Trophoblast cell (in vitro differentiated cells and primary cell): ENCODE measurements around the gene RNF11.

ENCODE experiments used
- DNase-seq, 2 donors: peaks; one replicate each; pipeline ENCODE4 v3.0.0-alpha.2; 2016
- H2AFZ ChIP-seq: 2 replicates; pipeline ENCODE4 v1.6.1; 2013; ENCODE audit warnings: low read length, moderate library complexity, mild to moderate bottlenecking; ENCODE audit not compliant: insufficient read depth, poor library complexity
- H2AK5ac ChIP-seq: 2 replicates; pipeline ENCODE4 v1.6.1; 2013; ENCODE audit warnings: mild to moderate bottlenecking, low read length
- H2BK120ac ChIP-seq: 2 replicates; pipeline ENCODE4 v1.6.1; 2013; ENCODE audit warnings: low read length, mild to moderate bottlenecking, moderate library complexity; ENCODE audit not compliant: insufficient read depth, poor library complexity
- H2BK12ac ChIP-seq: 2 replicates; pipeline ENCODE4 v1.6.1; 2013; ENCODE audit warnings: mild to moderate bottlenecking, low read length, moderate library complexity
- H2BK5ac ChIP-seq: 2 replicates; pipeline ENCODE4 v1.6.1; 2013; ENCODE audit warnings: low read length, low read depth, moderate library complexity, mild to moderate bottlenecking; ENCODE audit not compliant: poor library complexity
- H3K14ac ChIP-seq: 2 replicates; pipeline ENCODE4 v1.6.1; 2013; ENCODE audit warnings: mild to moderate bottlenecking, low read length
- H3K18ac ChIP-seq: 2 replicates; pipeline ENCODE4 v1.6.1; 2013; ENCODE audit warnings: mild to moderate bottlenecking, low read length
- H3K23ac ChIP-seq: 2 replicates; pipeline ENCODE4 v1.6.1; 2013; ENCODE audit warnings: low read length
- H3K27ac ChIP-seq: 2 replicates; pipeline ENCODE4 v1.5.1; 2013; ENCODE audit warnings: low read depth, mild to moderate bottlenecking, inconsistent platforms, low read length, moderate library complexity
- H3K27me3 ChIP-seq: 2 replicates; pipeline ENCODE4 v1.6.1; 2013; ENCODE audit warnings: inconsistent platforms, mild to moderate bottlenecking, low read length, moderate library complexity; ENCODE audit not compliant: insufficient read depth
- H3K36me3 ChIP-seq, 2 experiments: 1 replicate in 1 of 2; 2 replicates in 1 of 2; pipeline ENCODE4 v1.6.1; 2013; ENCODE audit warnings: low read length in 2 of 2, mild to moderate bottlenecking in 2 of 2, moderate library complexity in 1 of 2; ENCODE audit not compliant: insufficient read depth in 2 of 2, control insufficient read depth in 1 of 2
- H3K4ac ChIP-seq: 2 replicates; pipeline ENCODE4 v1.6.1; 2013; ENCODE audit warnings: low read depth, mild to moderate bottlenecking, low read length, moderate library complexity
- H3K4me1 ChIP-seq, 2 experiments: 1 replicate in 1 of 2; 2 replicates in 1 of 2; pipeline ENCODE4 v1.6.1; 2013; ENCODE audit warnings: low read length in 2 of 2, mild to moderate bottlenecking in 2 of 2, moderate library complexity in 1 of 2; ENCODE audit not compliant: insufficient read depth in 2 of 2, control insufficient read depth in 1 of 2
- H3K4me2 ChIP-seq: 2 replicates; pipeline ENCODE4 v1.6.1; 2013; ENCODE audit warnings: inconsistent platforms, mild to moderate bottlenecking, low read length, moderate library complexity
- H3K4me3 ChIP-seq: 2 replicates; pipeline ENCODE4 v1.5.1; 2013; ENCODE audit warnings: mild to moderate bottlenecking, low read depth, low read length, inconsistent platforms
- H3K79me1 ChIP-seq: one replicate; pipeline ENCODE4 v1.6.1; 2013; ENCODE audit warnings: low read length
- H3K79me2 ChIP-seq: 2 replicates; pipeline ENCODE4 v1.6.1; 2013; ENCODE audit warnings: low read length, mild to moderate bottlenecking; ENCODE audit not compliant: control insufficient read depth, insufficient read depth, poor library complexity
- H3K9ac ChIP-seq: 2 replicates; pipeline ENCODE4 v1.6.1; 2013; ENCODE audit warnings: mild to moderate bottlenecking, low read length
- H3K9me3 ChIP-seq: 2 replicates; pipeline ENCODE4 v1.6.1; 2013; ENCODE audit warnings: low read depth, mild to moderate bottlenecking, control low read depth, inconsistent platforms, low read length; ENCODE audit not compliant: insufficient read depth
- H4K12ac ChIP-seq: 2 replicates; pipeline ENCODE4 v1.6.1; 2013; ENCODE audit warnings: low read depth, mild to moderate bottlenecking, low read length, moderate library complexity
- H4K8ac ChIP-seq: 2 replicates; pipeline ENCODE4 v1.6.1; 2013; ENCODE audit warnings: low read depth, mild to moderate bottlenecking, low read length, moderate library complexity
- H4K91ac ChIP-seq: one replicate; pipeline ENCODE4 v1.6.1; 2013; ENCODE audit warnings: low read depth, mild to moderate bottlenecking, low read length, moderate library complexity
- WGBS: extraction: QIAGEN DNeasy Blood & Tissue Kit; methylation state at CpG from one replicate; pipeline ENCODE4 v1.1.7; 2013; ENCODE audit warnings: missing lambda C conversion rate; ENCODE audit not compliant: insufficient read length, insufficient coverage; ENCODE audit errors: extremely low coverage; 5-methylcytosine and 5-hydroxymethylcytosine counted together

The RNF11 gene

DNA sequence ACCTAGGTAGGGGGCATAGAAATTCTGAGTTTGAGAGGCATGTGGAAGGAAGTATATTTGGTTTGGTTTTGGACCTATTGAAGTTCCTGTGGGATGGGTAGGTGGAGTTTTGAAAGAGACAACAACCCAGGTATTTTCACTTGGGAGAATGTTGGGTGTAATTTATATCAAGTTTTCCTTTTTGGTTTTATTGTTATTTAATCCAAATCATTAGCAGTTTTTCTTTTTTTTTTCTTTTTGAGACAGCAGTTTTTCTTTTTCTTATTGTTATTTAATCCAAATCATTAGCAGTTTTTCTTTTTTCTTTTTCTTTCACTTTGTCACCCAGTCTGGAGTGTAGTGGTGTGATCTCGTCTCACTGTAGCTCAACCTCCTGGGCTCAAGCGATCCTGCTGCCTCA lies 30.1 kb downstream of the RNF11 start:
- H2BK120ac ChIP-seq = peak overlapping the region; percentile 33
- peaks cover 6 to 8% of the 10 kb centered on the region in 2 experiments for H3K36me3 ChIP-seq
- H2BK12ac ChIP-seq = no peak overlapping the region
- no peak overlapping the region for H4K12ac ChIP-seq
- H3K23ac ChIP-seq = no peak overlapping the region
- DNase-seq = no peak
- peaks cover 8% of the 10 kb centered on the region for H3K79me2 ChIP-seq
- peak overlapping the region; percentile 59 for H3K18ac ChIP-seq
- no peak overlapping the region for H3K27ac ChIP-seq
- no peak overlapping the region for H2AFZ ChIP-seq
- H3K4me2 ChIP-seq = no peak overlapping the region
- H3K4me3 ChIP-seq = no peak overlapping the region
- H4K8ac ChIP-seq = no peak overlapping the region
- no peak overlapping the region for H4K91ac ChIP-seq
- H2BK5ac ChIP-seq = no peak overlapping the region
- peaks cover 0 to 9% of the 10 kb centered on the region in 2 experiments for H3K4me1 ChIP-seq
- no peak overlapping the region for H3K9ac ChIP-seq
- H3K9me3 ChIP-seq = no peaks in the 10 kb centered on the region
- no peak overlapping the region for H2AK5ac ChIP-seq
- peak overlapping the region; percentile 69 for H3K4ac ChIP-seq
- H3K14ac ChIP-seq = no peak overlapping the region
- WGBS = no CpG with 5 or more reads among the region's 2 CpGs
- H3K27me3 ChIP-seq = no peaks in the 10 kb centered on the region
- H3K79me1 ChIP-seq = no peaks in the 10 kb centered on the region

DNA sequence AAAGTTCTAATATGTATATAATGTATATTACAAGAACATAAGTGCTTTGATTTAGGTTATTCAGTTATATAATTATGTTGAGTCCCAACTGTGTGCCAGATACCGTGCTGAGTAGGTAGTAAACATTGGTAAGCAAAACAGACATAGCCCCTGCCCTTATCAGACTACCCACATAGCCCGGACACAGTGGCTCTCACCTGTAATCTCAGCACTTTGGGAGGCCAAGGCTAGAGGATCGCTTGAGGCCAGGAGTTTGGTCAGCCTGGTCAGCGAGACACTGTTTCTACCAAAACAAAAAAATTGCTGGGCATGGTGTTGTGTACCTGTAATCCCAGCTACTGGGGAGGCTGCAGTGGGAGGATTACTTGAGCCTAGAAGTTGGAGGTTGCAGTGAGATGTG lies 30.7 kb downstream of the RNF11 start:
- Histone ChIP-seq H4K91ac (no peak overlapping the region), H3K27ac (no peak overlapping the region), H3K4ac (peak overlapping the region; percentile 62), H2AK5ac (no peak overlapping the region), H2BK12ac (no peak overlapping the region), H2BK120ac (no peak overlapping the region), H3K18ac (peak overlapping the region; percentile 75), H3K36me3 (peaks cover 7 to 9% of the 10 kb centered on the region in 2 experiments), H3K79me1 (no peaks in the 10 kb centered on the region), H3K9me3 (no peaks in the 10 kb centered on the region), H4K8ac (no peak overlapping the region), H3K4me3 (no peak overlapping the region), H3K79me2 (peaks cover 6% of the 10 kb centered on the region), H2AFZ (no peak overlapping the region), H3K27me3 (no peaks in the 10 kb centered on the region), H3K9ac (no peak overlapping the region), H2BK5ac (no peak overlapping the region), H3K4me2 (no peak overlapping the region), H3K14ac (no peak overlapping the region), H3K4me1 (peaks cover 0 to 5% of the 10 kb centered on the region in 2 experiments), H4K12ac (no peak overlapping the region), H3K23ac (no peak overlapping the region)
- no CpG with 5 or more reads among the region's 4 CpGs for WGBS
- DNase-seq = peak; percentile 63 to 79

DNA sequence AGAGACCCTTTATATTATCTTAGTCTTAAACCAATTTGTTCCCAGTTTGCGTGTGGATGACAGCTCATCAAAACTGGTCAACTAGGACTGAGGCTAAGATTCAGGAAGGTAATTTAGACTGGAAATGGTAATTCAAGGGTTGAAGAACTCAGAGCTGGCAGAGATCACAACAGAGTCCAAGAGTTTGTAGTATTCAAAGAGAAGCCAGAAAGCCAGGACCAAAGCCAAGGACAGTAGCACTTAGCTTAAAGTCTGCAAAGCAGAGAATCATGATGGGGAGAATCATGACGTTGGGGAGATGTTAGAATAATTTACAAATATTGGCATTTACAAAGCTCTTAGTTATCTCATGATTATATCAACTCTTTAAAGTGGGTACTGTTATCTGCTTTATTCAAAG lies 32.6 kb downstream of the RNF11 start:
- DNase-seq = no peak
- Histone ChIP-seq H3K9ac (no peak overlapping the region), H3K27me3 (no peaks in the 10 kb centered on the region), H3K14ac (no peak overlapping the region), H3K36me3 (peaks cover 7 to 9% of the 10 kb centered on the region in 2 experiments), H2BK5ac (no peak overlapping the region), H4K12ac (no peak overlapping the region), H3K79me1 (no peaks in the 10 kb centered on the region), H2BK120ac (no peak overlapping the region), H3K4me3 (no peak overlapping the region), H3K9me3 (no peaks in the 10 kb centered on the region), H3K79me2 (peaks cover 3% of the 10 kb centered on the region), H3K4me1 (peaks cover 0 to 2% of the 10 kb centered on the region in 2 experiments), H4K91ac (no peak overlapping the region), H3K23ac (no peak overlapping the region), H4K8ac (no peak overlapping the region), H2AFZ (no peak overlapping the region), H2AK5ac (no peak overlapping the region), H3K18ac (no peak overlapping the region), H2BK12ac (no peak overlapping the region), H3K27ac (no peak overlapping the region), H3K4ac (no peak overlapping the region), H3K4me2 (no peak overlapping the region)
- WGBS = no CpG with 5 or more reads among the region's 2 CpGs

DNA sequence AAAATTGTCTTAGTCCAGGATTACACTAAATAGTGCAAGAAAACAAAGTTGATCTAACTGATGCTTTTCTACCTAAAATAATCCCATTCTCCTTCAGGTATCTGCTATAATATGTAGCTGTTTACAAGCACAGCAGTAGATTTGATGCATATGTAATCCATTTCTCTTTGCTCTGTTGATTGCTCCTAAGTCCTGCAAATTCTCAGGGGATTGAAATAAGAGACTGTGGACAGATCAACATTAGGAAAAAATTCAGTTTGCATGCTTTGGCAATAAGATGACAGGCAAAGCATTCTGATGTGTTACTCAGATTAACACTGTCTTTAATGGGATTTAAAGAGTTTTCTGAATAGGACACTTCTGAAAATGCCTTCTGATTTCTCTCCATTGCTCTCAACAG lies 34.7 kb downstream of the RNF11 start:
- no peak overlapping the region for H2AK5ac ChIP-seq

More for the DNA sequence above, 34.7 kb downstream of the RNF11 start:
- no peak overlapping the region for H3K18ac ChIP-seq
- H4K8ac ChIP-seq = no peak overlapping the region
- no peak for DNase-seq
- H3K79me2 ChIP-seq = peaks cover 3% of the 10 kb centered on the region
- no peak overlapping the region for H3K27ac ChIP-seq
- no peak overlapping the region for H3K9ac ChIP-seq
- no peak overlapping the region for H3K14ac ChIP-seq
- H3K4me2 ChIP-seq = no peak overlapping the region
- H2AFZ ChIP-seq = no peak overlapping the region
- H3K4me1 ChIP-seq = no peaks in the 10 kb centered on the region
- H3K9me3 ChIP-seq = no peaks in the 10 kb centered on the region
- no peak overlapping the region for H2BK5ac ChIP-seq
- peaks cover 11% of the 10 kb centered on the region in 2 experiments for H3K36me3 ChIP-seq
- H3K23ac ChIP-seq = no peak overlapping the region
- no peaks in the 10 kb centered on the region for H3K79me1 ChIP-seq
- no peak overlapping the region for H3K4me3 ChIP-seq
- no peak overlapping the region for H2BK120ac ChIP-seq
- no peak overlapping the region for H4K91ac ChIP-seq
- H2BK12ac ChIP-seq = no peak overlapping the region
- H4K12ac ChIP-seq = no peak overlapping the region
- H3K4ac ChIP-seq = no peak overlapping the region
- H3K27me3 ChIP-seq = no peaks in the 10 kb centered on the region
